Small intestine (tissue), 7 donors: ENCODE results near the gene EXD2. TPM values are rescaled to one million over a fixed set of nuclear protein-coding genes. Genes with fewer than 3 reads are reported as not detected.

Source experiments
- DNase-seq, 2 donors: peaks; one replicate each; pipeline versions ENCODE4 v3.0.0 to v3.0.0-alpha.2; 2013
- FAIRE-seq: peaks from 2 replicates; lab custom pipeline; 2012; peaks lifted over from hg19 to GRCh38; lab: Jason Lieb, UNC
- H3K27ac ChIP-seq, 3 donors: one replicate each; pipeline ENCODE4 v1.5.1; 2013; ENCODE audit warnings: low read length in 2 of 3, mild to moderate bottlenecking in 2 of 3, control low read depth in 1 of 3, inconsistent platforms in 1 of 3, low read depth in 1 of 3, moderate library complexity in 1 of 3
- H3K27me3 ChIP-seq, 3 donors: one replicate each; pipeline ENCODE4 v1.6.1; 2013; ENCODE audit warnings: low read length in 3 of 3, inconsistent platforms in 1 of 3; ENCODE audit not compliant: control insufficient read depth in 3 of 3, insufficient read depth in 3 of 3
- H3K36me3 ChIP-seq, 3 donors: one replicate each; pipeline ENCODE4 v1.6.1; 2013; ENCODE audit warnings: low read length in 3 of 3, inconsistent platforms in 1 of 3, low read depth in 1 of 3, mild to moderate bottlenecking in 1 of 3, moderate library complexity in 1 of 3; ENCODE audit not compliant: control insufficient read depth in 3 of 3, insufficient read depth in 2 of 3
- H3K4me1 ChIP-seq, 3 donors: one replicate each; pipeline ENCODE4 v1.6.1; 2013; ENCODE audit warnings: low read length in 2 of 3, inconsistent platforms in 1 of 3, low read depth in 1 of 3, mild to moderate bottlenecking in 1 of 3, moderate library complexity in 1 of 3; ENCODE audit not compliant: control insufficient read depth in 3 of 3, insufficient read depth in 2 of 3
- H3K4me3 ChIP-seq, 3 donors: one replicate each; pipeline ENCODE4 v1.5.1; 2013; ENCODE audit warnings: low read length in 3 of 3, control low read depth in 1 of 3, inconsistent platforms in 1 of 3, low read depth in 1 of 3, mild to moderate bottlenecking in 1 of 3, moderate library complexity in 1 of 3
- H3K9me3 ChIP-seq, 2 donors: one replicate each; pipeline ENCODE4 v1.6.1; 2013; ENCODE audit warnings: low read depth in 1 of 2, low read length in 1 of 2; ENCODE audit not compliant: control insufficient read depth in 2 of 2, insufficient read depth in 1 of 2
- WGBS, 3 donors: extraction: QIAGEN DNeasy Blood & Tissue Kit; methylation state at CpG; one replicate each; pipeline ENCODE4 v1.1.7; 2013; 5-methylcytosine and 5-hydroxymethylcytosine counted together
- polyA plus RNA-seq, 4 donors: library from polyadenylated mRNA; stranded (reverse) in 3 of 4; unstranded in 1 of 4; fragments of 200-250 nt in 3 of 4; fragments of 120-200 nt in 1 of 4; gene quantifications; one replicate each; pipeline versions ENCODE4 v1.2.1 to v1.2.3, GENCODE V29; 2013
- donor health status: healthy with polysubstance abuse.
- donor health status: control.
- donor health status: control.
- donor health status: Bipolar disorder and iron deficiency.
- donor health status: healthy.

Gene EXD2
- polyA plus RNA-seq, 4 donors: 3.2 to 21.4 (median 7.5) TPM

- no peak for FAIRE-seq
- WGBS, 3 donors: 93 to 97% (median 95%) methylated on average over 6 of the region's 6 CpGs
Measured at GRCh38 chr14:69282448-69282847, 91.2 kb downstream of the EXD2 start.

GRCh38 chr14:69284170-69284569, 92.9 kb downstream of the EXD2 start:
- Histone ChIP-seq H3K27ac (no peak overlapping the region), H3K36me3 (peaks cover 0 to 2% (median 0%) of the 10 kb centered on the region in 3 donors), H3K4me1 (peaks cover 0 to 2% (median 0%) of the 10 kb centered on the region in 3 donors), H3K27me3 (no peaks in the 10 kb centered on the region), H3K4me3 (no peak overlapping the region), H3K9me3 (no peaks in the 10 kb centered on the region)
- FAIRE-seq (no peak), DNase-seq (no peak)
- WGBS, 3 donors: 47 to 72% (median 67%) methylated on average over 9 of the region's 9 CpGs

More at GRCh38 chr14:69282448-69282847, 91.2 kb downstream of the EXD2 start:
- Histone ChIP-seq H3K9me3 (no peaks in the 10 kb centered on the region), H3K4me1 (peaks cover 0 to 2% (median 0%) of the 10 kb centered on the region in 3 donors), H3K27ac (no peak overlapping the region), H3K36me3 (peaks cover 0 to 2% (median 0%) of the 10 kb centered on the region in 3 donors), H3K4me3 (no peak overlapping the region), H3K27me3 (no peaks in the 10 kb centered on the region)
- DNase-seq: no peak

DNA sequence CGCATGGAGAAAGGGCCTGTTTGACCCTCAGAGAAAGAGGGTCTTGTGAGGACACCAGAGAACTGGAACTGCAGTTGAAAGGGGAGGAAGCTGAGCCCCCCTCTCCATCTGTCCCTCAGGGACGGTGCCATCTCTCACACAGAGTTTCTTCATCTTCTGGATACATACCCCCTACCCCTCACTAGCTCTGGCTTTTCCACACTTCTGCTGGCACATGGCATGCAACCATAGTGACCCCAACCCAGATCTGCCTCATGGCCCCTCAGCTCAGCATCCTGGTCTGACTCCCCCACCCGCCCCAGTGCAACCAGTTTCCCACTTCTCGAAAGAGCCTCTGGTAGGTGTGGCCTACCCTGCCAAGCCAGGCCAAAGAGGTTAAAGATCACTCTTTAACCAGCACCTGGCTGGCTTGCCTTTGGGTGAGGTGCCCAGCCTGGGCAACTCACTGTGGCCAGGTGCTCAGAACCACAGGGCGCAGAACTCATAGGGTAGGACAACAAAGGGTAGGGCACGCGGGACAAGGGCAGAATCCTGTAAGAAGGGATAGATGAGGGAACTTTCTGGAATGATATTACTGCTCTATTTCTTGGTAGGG, 94.5 kb downstream of the EXD2 start:
- no peaks in the 10 kb centered on the region for H3K9me3 ChIP-seq
- H3K4me1 ChIP-seq: peaks cover 0 to 2% (median 0%) of the 10 kb centered on the region in 3 donors
- H3K36me3 ChIP-seq: peaks cover 0 to 2% (median 0%) of the 10 kb centered on the region in 3 donors
- WGBS, 3 donors: 69 to 74% (median 72%) methylated on average over 7 of the region's 7 CpGs
- no peak overlapping the region for H3K4me3 ChIP-seq
- FAIRE-seq: no peak
- no peak for DNase-seq
- no peak overlapping the region for H3K27ac ChIP-seq
- H3K27me3 ChIP-seq: no peaks in the 10 kb centered on the region

DNA sequence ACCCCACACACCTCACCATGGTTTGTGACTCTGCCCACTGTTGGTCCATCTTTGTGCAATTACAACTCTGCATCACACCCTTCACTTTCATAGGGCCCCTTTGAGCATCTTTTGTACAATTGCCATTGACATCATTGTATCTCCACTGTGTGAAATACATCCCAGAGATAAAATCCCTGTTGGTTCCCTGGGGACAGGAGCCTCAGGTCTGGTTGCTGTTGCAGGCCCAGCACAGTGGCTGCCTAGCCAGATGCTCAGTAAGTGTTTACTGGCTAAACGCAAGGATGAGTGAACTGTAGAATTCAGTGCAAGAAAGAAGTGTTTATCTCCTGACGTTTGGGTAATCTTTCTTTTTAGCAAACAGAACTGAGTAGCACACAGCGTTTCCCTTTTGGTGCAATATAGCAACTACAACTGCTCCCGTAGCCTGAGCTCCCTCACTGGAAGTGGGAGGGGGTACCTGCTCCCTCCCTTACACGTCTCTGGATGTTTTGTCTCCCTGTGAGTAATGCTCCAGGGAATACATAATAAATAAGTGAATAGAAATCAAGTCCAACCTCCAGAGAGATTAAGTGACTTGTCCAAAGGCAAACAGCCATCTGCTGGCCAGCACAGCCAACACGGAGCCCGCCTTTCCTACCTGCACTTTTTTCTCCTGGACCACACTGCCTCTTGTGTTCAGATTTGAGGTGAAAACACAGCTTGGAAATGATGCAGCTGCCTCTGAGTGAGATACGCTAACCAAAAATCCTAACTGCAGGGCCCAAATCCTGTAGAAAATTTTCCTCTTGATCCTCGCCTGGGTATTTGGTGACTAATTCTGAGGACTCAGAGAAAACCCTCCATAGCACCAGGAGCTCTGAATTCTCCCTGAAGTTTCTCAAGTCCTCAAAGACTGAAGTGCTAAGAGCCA, 96.1 kb downstream of the EXD2 start:
- H3K27ac ChIP-seq: peak overlapping the region in 1 of 3 donors; percentile 13

GRCh38 chr14:69288011-69288771, 96.9 kb downstream of the EXD2 start:
- Histone ChIP-seq H3K4me3 (no peak overlapping the region), H3K36me3 (peaks cover 0 to 2% (median 0%) of the 10 kb centered on the region in 3 donors), H3K27me3 (no peaks in the 10 kb centered on the region), H3K27ac (peak overlapping the region in 1 of 3 donors; percentile 13), H3K4me1 (peaks cover 0 to 2% (median 0%) of the 10 kb centered on the region in 3 donors), H3K9me3 (no peaks in the 10 kb centered on the region)
- WGBS, 3 donors: 71 to 87% (median 77%) methylated on average over 8 of the region's 8 CpGs
- FAIRE-seq (no peak), DNase-seq (peak in 1 of 2 donors; percentile 14)

More for the DNA sequence above, 96.1 kb downstream of the EXD2 start:
- DNase-seq (peak in 1 of 2 donors; percentile 31), FAIRE-seq (no peak)
- 67 to 84% (median 80%) methylated on average over 9 of the region's 9 CpGs for whole genome bisulfite sequencing, 3 donors
- Histone ChIP-seq H3K4me1 (peaks cover 0 to 2% (median 0%) of the 10 kb centered on the region in 3 donors), H3K27me3 (no peaks in the 10 kb centered on the region), H3K9me3 (no peaks in the 10 kb centered on the region), H3K36me3 (peaks cover 0 to 2% (median 0%) of the 10 kb centered on the region in 3 donors), H3K4me3 (no peak overlapping the region)

DNA sequence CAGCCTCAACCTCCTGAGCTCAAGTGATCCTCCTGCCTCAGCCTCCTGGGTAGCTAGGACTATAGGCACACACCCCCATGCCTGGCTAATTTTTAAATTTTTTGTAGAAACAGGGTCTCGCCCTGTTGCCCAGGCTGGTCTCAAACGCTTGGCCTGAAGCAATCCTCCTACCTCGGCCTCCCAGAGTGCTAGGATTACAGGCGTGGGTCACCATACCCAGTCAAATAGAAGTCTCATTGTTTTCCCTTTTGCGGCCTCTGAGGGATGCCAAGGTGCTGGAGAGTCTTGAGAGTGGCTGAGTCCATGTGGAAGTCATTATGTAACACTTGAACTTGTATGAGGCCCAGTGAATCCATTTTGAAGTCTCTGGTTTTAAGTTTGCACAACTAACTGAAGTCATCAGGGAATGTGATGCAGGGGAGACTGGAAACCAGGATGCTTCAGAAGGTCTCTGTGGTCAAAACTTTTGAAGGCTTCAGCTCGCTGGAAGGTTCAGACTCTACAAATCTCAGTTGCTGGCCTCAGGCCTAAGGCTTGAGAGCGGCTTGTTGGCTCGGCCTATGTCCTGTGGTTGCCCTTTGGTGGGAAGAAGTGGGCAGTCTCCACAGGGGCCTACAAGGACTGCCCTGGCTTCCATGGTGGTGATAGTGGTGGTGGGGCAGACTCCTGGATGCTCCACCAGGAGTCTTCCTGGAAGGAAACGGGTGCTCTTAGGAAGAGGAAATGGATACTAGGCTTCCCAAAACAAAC, 97.8 kb downstream of the EXD2 start:
- Histone ChIP-seq H3K4me1 (peaks cover 0 to 2% (median 0%) of the 10 kb centered on the region in 3 donors), H3K27me3 (no peaks in the 10 kb centered on the region), H3K36me3 (peaks cover 0 to 2% (median 0%) of the 10 kb centered on the region in 3 donors), H3K4me3 (no peak overlapping the region), H3K27ac (no peak overlapping the region), H3K9me3 (no peaks in the 10 kb centered on the region)
- FAIRE-seq (no peak), DNase-seq (no peak)
- 89 to 91% (median 91%) methylated on average over 9 of the region's 9 CpGs for WGBS, 3 donors

DNA sequence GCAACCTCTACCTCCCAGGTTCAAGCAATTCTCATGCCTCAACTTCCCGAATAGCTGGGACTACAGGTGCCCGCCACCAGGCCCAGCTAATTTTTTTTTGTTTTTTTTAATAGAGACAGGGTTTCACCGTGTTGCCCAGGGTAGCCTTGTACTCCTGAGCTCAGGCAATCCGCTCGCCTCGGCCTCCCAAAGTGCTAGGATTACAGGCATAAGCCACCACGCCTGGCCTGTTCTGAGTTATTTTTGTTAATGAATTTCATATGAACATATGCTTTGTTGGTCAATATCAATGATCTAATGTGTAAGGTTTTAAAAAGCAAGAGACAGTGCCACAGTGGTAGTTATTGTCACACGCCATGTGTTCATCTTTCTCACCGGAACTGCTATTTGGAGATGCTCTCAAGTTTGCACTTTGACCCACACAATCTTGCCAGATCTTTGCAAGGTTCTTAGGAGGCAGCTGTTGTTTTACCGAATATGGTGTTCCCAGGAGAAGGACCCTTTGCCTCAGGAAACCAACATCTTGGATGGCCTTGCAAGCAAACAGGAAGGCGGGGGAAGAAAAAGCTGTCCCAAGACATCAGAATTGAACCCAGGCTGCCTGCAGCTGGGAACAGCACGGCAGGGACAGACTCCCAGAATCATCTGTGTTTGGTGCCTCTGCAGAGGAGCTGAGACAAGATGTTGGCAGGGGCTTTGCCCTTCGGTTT, 98.7 kb downstream of the EXD2 start:
- DNase-seq: no peak
- no peak overlapping the region for H3K4me3 ChIP-seq
- peaks cover 0 to 2% (median 0%) of the 10 kb centered on the region in 3 donors for H3K36me3 ChIP-seq
- no peak overlapping the region for H3K27ac ChIP-seq
- WGBS, 3 donors: 77 to 81% (median 77%) methylated on average over 13 of the region's 13 CpGs
- H3K9me3 ChIP-seq: no peaks in the 10 kb centered on the region
- FAIRE-seq: no peak
- no peaks in the 10 kb centered on the region for H3K27me3 ChIP-seq
- H3K4me1 ChIP-seq: peaks cover 0 to 2% (median 0%) of the 10 kb centered on the region in 3 donors
